Testis (tissue), 3 donors: ENCODE data around the gene ZEB2. TPM values are rescaled to one million over a fixed set of nuclear protein-coding genes. Genes with fewer than 3 reads are reported as not detected.

Source experiments
- DNase-seq: peaks from one replicate; pipeline ENCODE4 v3.0.0-alpha.2; 2019
- H3K27ac ChIP-seq, 2 donors: fragments of 200-600 bp; sonication (generic); one replicate each; pipeline ENCODE4 v1.5.1; 2019
- H3K27me3 ChIP-seq: fragments of 200-600 bp; sonication (generic); one replicate; pipeline ENCODE4 v1.5.1; 2019
- H3K36me3 ChIP-seq: fragments of 200-600 bp; sonication (generic); one replicate; pipeline ENCODE4 v1.5.1; 2017; ENCODE audit warnings: low read depth; ENCODE audit errors: missing control alignments
- H3K4me1 ChIP-seq: fragments of 200-600 bp; sonication (generic); one replicate; pipeline ENCODE4 v1.5.1; 2019
- H3K4me3 ChIP-seq, 2 donors: fragments of 200-600 bp; sonication (generic); one replicate each; pipeline ENCODE4 v1.5.1; 2017 to 2019
- H3K9me3 ChIP-seq: fragments of 200-600 bp; sonication (generic); one replicate; pipeline ENCODE4 v1.5.1; 2017
- CTCF ChIP-seq, 3 experiments: fragments of 450-650 bp in 2 of 3; fragments of 200-600 bp in 1 of 3; sonication (generic) in 1 of 3; IDR thresholded peaks; one replicate each; pipeline ENCODE4 v1.5.1; 2016 to 2019; ENCODE audit warnings: antibody characterized with exemption in 3 of 3, mild to moderate bottlenecking in 2 of 3, moderate library complexity in 1 of 3
- POLR2A ChIP-seq: fragments of 450-650 bp; IDR thresholded peaks from one replicate; pipeline ENCODE4 v1.6.1; 2017; ENCODE audit warnings: antibody characterized with exemption, mild to moderate bottlenecking, moderate library complexity
- WGBS, 2 donors: methylation state at CpG; one replicate each; pipeline ENCODE4 v1.1.5; 2018; 5-methylcytosine and 5-hydroxymethylcytosine counted together
- intact Hi-C: fragments of 100-400 bp; cut with DNase I; formaldehyde crosslinking; loops from one replicate; pipeline ENCODE4 v1.15.1; 2023; ENCODE audit warnings: low total_unique reads
- polyA plus RNA-seq: library from polyadenylated mRNA; stranded (reverse); fragments of 350-450 nt; fragmentation: Illumina TruSeq; extraction: RNeasy Lipid Tissue Mini Kit (QIAGEN cat#74804); gene quantifications from one replicate; pipeline ENCODE4 v1.2.3, GENCODE V29; 2014; ENCODE audit warnings: low read depth, low replicate concordance; ENCODE audit not compliant: insufficient read depth
- small RNA-seq, 2 donors: library from RNA; depleted of rRNA; stranded (forward); fragments of <200 nt; gene quantifications; one replicate each; pipeline ENCODE3, GENCODE V24; 2016
- total RNA-seq, 2 donors: library from RNA; depleted of rRNA; stranded (reverse); fragments of >200 nt; gene quantifications; one replicate each; pipeline ENCODE4 v1.2.3, GENCODE V29; 2016

ZEB2 gene
- total and polyA plus RNA-seq, 3 donors from 2014 or later: 38.7 to 96.4 (median 87.8) TPM

DNA sequence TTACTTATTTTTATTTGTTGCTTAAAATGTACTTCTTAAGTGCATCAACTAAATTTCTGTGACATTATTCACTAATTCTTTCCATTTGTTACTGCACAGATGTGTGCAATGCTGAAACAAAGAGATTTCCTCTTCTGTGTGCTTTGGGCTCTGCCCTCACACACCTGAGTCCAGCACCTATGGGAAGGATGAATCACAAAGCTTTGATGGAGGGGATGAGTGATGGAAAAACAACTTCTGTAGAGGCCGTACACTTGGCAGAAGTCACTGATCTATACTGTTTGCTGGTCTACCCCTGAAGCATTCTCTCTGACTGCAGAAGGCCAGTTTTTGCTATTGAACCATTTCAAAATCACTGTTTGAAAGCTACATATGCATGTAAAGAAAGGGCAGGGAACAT lies 178.4 kb downstream of the ZEB2 start:
- DNase-seq: no peak
- TF ChIP-seq POLR2A (no peak), CTCF (IDR thresholded peaks at IDR 0.05) (no peak)
- H3K9me3 ChIP-seq: no peaks in the 10 kb centered on the region
- H3K27me3 ChIP-seq: no peaks in the 10 kb centered on the region
- WGBS, 2 donors: 83 to 93% methylated on average over 1 of the region's 1 CpG
- intact Hi-C loops: no loop called here
- peaks cover 14% of the 10 kb centered on the region for H3K4me1 ChIP-seq
- no peak overlapping the region for H3K27ac ChIP-seq
- no peak overlapping the region for H3K4me3 ChIP-seq
- H3K36me3 ChIP-seq: no peaks in the 10 kb centered on the region

DNA sequence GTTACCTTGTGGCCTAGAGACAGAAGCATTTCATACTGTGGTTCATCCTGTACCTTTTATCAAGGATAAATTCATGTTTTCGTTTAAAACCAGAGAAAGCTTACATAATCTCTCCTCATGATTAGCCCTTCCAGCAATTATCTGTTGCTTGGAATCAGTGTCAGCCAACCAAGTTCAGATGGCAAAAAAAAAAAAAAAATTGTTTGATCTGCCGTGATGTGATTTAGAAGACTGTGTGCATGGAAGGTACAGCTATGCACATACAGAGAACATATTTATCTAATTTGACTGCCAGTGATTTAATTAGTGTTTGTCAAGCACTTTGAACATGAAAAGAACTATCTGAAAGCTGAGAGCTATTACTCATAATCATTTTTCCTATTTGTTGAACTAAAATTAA lies 180.9 kb downstream of the ZEB2 start:
- DNase-seq: no peak
- intact Hi-C loops: no loop called here
- 36 to 44% methylated on average over 2 of the region's 2 CpGs for WGBS, 2 donors

GRCh38 chr2:144334551-144334950 lies 185.4 kb downstream of the ZEB2 start:
- intact Hi-C loops: no loop called here
- WGBS, 2 donors: 71 to 72% methylated on average over 4 of the region's 4 CpGs
- H3K36me3 ChIP-seq: no peaks in the 10 kb centered on the region

More for the DNA sequence above, 180.9 kb downstream of the ZEB2 start:
- no peak overlapping the region for H3K27ac ChIP-seq
- H3K27me3 ChIP-seq: no peaks in the 10 kb centered on the region
- H3K9me3 ChIP-seq: no peaks in the 10 kb centered on the region
- no peak overlapping the region for H3K4me3 ChIP-seq
- TF ChIP-seq CTCF (IDR thresholded peaks at IDR 0.05) (no peak), POLR2A (no peak)
- peaks cover 14% of the 10 kb centered on the region for H3K4me1 ChIP-seq
- no peaks in the 10 kb centered on the region for H3K36me3 ChIP-seq

More at GRCh38 chr2:144334551-144334950, 185.4 kb downstream of the ZEB2 start:
- Histone ChIP-seq H3K4me1 (peaks cover 23% of the 10 kb centered on the region), H3K9me3 (no peaks in the 10 kb centered on the region), H3K4me3 (no peak overlapping the region), H3K27me3 (no peaks in the 10 kb centered on the region), H3K27ac (no peak overlapping the region)
- no peak for DNase-seq
- TF ChIP-seq CTCF (IDR thresholded peaks at IDR 0.05) (no peak), POLR2A (no peak)

Small RNAs within 50 kb of the gene (small RNA-seq; reads per million reads assigned to genes)
- gene RF01987: 0 reads per million in 2 donors
